Measurements from ENCODE around the gene METTL21C.

DNA sequence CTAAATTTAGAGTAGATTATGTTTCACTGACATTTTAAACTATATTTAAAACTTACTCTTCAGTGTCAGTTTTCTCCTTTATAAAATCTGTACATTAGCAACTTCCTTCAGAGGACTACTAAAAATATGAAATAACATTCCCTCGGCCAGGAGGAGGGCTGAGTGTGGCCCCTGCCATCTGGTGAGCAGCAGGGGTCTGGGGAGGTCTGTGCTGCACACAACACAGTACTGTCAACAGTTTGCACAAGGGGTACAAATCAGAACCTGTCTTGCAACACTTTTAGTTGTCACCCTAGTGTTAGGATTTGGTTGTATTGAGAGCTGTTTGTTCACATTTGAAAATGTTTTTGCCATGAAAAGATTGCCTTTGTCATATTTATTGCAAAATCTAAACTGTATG lies 49.1 kb downstream of the METTL21C start:
- TF ChIP-seq POLR2A (IDR thresholded peaks at IDR 0.05) (no peak), POLR2AphosphoS5 (IDR thresholded peaks at IDR 0.05) (no peak)
- TF ChIP-seq, protein P1, sequence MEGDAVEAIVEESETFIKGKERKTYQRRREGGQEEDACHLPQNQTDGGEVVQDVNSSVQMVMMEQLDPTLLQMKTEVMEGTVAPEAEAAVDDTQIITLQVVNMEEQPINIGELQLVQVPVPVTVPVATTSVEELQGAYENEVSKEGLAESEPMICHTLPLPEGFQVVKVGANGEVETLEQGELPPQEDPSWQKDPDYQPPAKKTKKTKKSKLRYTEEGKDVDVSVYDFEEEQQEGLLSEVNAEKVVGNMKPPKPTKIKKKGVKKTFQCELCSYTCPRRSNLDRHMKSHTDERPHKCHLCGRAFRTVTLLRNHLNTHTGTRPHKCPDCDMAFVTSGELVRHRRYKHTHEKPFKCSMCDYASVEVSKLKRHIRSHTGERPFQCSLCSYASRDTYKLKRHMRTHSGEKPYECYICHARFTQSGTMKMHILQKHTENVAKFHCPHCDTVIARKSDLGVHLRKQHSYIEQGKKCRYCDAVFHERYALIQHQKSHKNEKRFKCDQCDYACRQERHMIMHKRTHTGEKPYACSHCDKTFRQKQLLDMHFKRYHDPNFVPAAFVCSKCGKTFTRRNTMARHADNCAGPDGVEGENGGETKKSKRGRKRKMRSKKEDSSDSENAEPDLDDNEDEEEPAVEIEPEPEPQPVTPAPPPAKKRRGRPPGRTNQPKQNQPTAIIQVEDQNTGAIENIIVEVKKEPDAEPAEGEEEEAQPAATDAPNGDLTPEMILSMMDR (IDR thresholded peaks at IDR 0.05) = no peak
